Osteocyte (in vitro differentiated cells): ENCODE data around the gene ATXN2. TPM values are rescaled to one million over a fixed set of nuclear protein-coding genes. Genes with fewer than 3 reads are reported as not detected.

Source experiments
- DNase-seq: peaks from one replicate; pipeline ENCODE4 v3.0.0; 2021; ENCODE audit warnings: mixed read lengths; ENCODE audit not compliant: unreplicated experiment; ENCODE audit errors: extremely low spot score
- H3K27ac Mint-ChIP-seq: one replicate; pipeline ENCODE4 v1.8.0; 2021; ENCODE audit warnings: mild to moderate bottlenecking, mixed read lengths; ENCODE audit not compliant: unreplicated experiment
- H3K27me3 Mint-ChIP-seq: one replicate; pipeline ENCODE4 v1.8.0; 2021; ENCODE audit warnings: mixed read lengths; ENCODE audit not compliant: unreplicated experiment
- H3K36me3 Mint-ChIP-seq: one replicate; pipeline ENCODE4 v1.8.0; 2021; ENCODE audit warnings: mixed read lengths; ENCODE audit not compliant: unreplicated experiment
- H3K4me1 Mint-ChIP-seq: one replicate; pipeline ENCODE4 v1.8.0; 2021; ENCODE audit warnings: mixed read lengths; ENCODE audit not compliant: unreplicated experiment
- H3K4me3 Mint-ChIP-seq: one replicate; pipeline ENCODE4 v1.8.0; 2021; ENCODE audit warnings: mild to moderate bottlenecking, moderate library complexity, mixed read lengths; ENCODE audit not compliant: unreplicated experiment
- H3K9me3 Mint-ChIP-seq: one replicate; pipeline ENCODE4 v1.8.0; 2021; ENCODE audit warnings: mixed read lengths; ENCODE audit not compliant: unreplicated experiment
- CTCF ChIP-seq: fragments of 200-600 bp; sonication (generic); IDR thresholded peaks from 2 replicates; pipeline ENCODE4 v1.5.0; 2021; ENCODE audit warnings: antibody characterized with exemption, mild to moderate bottlenecking, moderate library complexity
- total RNA-seq: library from RNA; stranded (reverse); gene quantifications from 2 replicates; pipeline ENCODE4 v1.2.1, GENCODE V29; 2021

The ATXN2 gene
- total RNA-seq, 1 donor from 2014 or later = 78.9 TPM

- Mint-ChIP-seq H3K27me3 (no peaks in the 10 kb centered on the region), H3K4me3 (peak overlapping the region; percentile 88), H3K27ac (peak overlapping the region; percentile 97), H3K36me3 (no peaks in the 10 kb centered on the region), H3K9me3 (no peaks in the 10 kb centered on the region), H3K4me1 (peaks cover 82% of the 10 kb centered on the region)
- TF ChIP-seq CTCF = no peak
- DNase-seq = no peak
Measured at GRCh38 chr12:111408686-111409402, 190.3 kb downstream of the ATXN2 start.

- H3K4me3 Mint-ChIP-seq = peak overlapping the region; percentile 88
- no peaks in the 10 kb centered on the region for H3K36me3 Mint-ChIP-seq
- TF ChIP-seq CTCF = no peak
- no peaks in the 10 kb centered on the region for H3K9me3 Mint-ChIP-seq
- no peak for DNase-seq
- peak overlapping the region; percentile 87 for H3K27ac Mint-ChIP-seq
- peaks cover 80% of the 10 kb centered on the region for H3K4me1 Mint-ChIP-seq
- no peaks in the 10 kb centered on the region for H3K27me3 Mint-ChIP-seq
Measured at GRCh38 chr12:111408116-111408440, 191.0 kb downstream of the ATXN2 start.

GRCh38 chr12:111407377-111408115 lies 191.6 kb downstream of the ATXN2 start:
- Mint-ChIP-seq H3K27me3 (no peaks in the 10 kb centered on the region), H3K4me3 (peak overlapping the region; percentile 88), H3K27ac (peak overlapping the region; percentile 87), H3K36me3 (no peaks in the 10 kb centered on the region), H3K4me1 (peaks cover 80% of the 10 kb centered on the region), H3K9me3 (no peaks in the 10 kb centered on the region)
- no peak for TF ChIP-seq CTCF
- DNase-seq = no peak

- H3K36me3 Mint-ChIP-seq = no peaks in the 10 kb centered on the region
- H3K4me3 Mint-ChIP-seq = peak overlapping the region; percentile 88
- H3K27ac Mint-ChIP-seq = peak overlapping the region; percentile 87
- peaks cover 71% of the 10 kb centered on the region for H3K4me1 Mint-ChIP-seq
- H3K27me3 Mint-ChIP-seq = no peaks in the 10 kb centered on the region
- no peak for DNase-seq
- TF ChIP-seq CTCF = no peak
- no peaks in the 10 kb centered on the region for H3K9me3 Mint-ChIP-seq
Measured at GRCh38 chr12:111406474-111407376, 192.4 kb downstream of the ATXN2 start.
